DOHH2 (cell line): ENCODE data around the gene PTPA.

Experiments used
- EZH2phosphoT487 ChIP-seq: fragments of 200-600 bp; sonication (generic); IDR thresholded peaks from 2 replicates; pipeline ENCODE4 v1.6.1; 2017; ENCODE audit warnings: borderline replicate concordance, mild to moderate bottlenecking, antibody characterized with exemption, low read length, moderate library complexity, mixed read lengths
- TF ChIP-seq, protein P1 (sequence below): fragments of 200-600 bp; sonication (generic); IDR thresholded peaks from one replicate; pipeline ENCODE4 v1.5.1; 2014; ENCODE audit warnings: antibody characterized with exemption, mild to moderate bottlenecking, low read depth, low read length; ENCODE audit not compliant: poor library complexity, severe bottlenecking

DNA sequence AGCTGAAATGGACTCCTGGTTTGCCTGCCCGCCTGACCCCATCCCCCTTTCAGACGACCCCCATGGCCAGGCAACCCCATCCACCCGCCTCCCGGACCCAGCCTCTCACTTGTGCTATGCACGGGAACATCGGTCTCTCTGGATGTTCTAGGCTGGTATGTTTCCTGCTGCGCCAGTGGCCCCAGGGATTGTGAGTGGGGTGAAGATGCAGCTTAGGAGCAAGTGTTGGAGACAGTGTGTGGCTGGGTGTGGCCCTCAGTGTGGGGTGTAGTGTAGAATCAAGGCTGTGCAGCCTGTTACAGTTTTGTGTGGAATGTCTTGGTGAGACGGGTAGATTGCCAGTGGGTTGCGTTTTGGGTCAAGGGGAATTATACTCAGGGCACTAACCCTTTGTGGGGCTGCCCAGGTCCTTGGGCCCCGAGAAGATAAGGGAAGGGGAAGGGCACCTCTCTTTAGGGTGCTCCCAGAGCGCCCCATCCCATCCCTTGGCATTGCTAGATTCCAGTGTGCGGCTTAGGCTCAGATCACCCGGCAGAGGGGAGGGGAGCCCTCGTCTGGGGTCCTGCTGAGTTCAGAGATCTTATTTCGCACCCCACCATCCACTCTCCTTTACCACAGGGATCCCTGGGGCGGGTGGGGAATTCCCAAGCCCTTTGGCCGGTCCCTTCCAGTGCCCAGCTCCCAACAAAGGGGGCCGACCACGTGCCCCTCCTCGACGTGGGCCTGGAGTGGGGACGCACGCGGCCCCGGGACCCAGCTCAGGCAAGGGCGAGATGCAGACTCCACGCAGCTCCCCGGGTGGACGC lies 62.3 kb downstream of the PTPA start:
- TF ChIP-seq, protein P1, sequence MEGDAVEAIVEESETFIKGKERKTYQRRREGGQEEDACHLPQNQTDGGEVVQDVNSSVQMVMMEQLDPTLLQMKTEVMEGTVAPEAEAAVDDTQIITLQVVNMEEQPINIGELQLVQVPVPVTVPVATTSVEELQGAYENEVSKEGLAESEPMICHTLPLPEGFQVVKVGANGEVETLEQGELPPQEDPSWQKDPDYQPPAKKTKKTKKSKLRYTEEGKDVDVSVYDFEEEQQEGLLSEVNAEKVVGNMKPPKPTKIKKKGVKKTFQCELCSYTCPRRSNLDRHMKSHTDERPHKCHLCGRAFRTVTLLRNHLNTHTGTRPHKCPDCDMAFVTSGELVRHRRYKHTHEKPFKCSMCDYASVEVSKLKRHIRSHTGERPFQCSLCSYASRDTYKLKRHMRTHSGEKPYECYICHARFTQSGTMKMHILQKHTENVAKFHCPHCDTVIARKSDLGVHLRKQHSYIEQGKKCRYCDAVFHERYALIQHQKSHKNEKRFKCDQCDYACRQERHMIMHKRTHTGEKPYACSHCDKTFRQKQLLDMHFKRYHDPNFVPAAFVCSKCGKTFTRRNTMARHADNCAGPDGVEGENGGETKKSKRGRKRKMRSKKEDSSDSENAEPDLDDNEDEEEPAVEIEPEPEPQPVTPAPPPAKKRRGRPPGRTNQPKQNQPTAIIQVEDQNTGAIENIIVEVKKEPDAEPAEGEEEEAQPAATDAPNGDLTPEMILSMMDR = no peak
- no peak for TF ChIP-seq EZH2phosphoT487
